ENCODE results near the gene ADGRA1.

ADGRA1 gene

DNA sequence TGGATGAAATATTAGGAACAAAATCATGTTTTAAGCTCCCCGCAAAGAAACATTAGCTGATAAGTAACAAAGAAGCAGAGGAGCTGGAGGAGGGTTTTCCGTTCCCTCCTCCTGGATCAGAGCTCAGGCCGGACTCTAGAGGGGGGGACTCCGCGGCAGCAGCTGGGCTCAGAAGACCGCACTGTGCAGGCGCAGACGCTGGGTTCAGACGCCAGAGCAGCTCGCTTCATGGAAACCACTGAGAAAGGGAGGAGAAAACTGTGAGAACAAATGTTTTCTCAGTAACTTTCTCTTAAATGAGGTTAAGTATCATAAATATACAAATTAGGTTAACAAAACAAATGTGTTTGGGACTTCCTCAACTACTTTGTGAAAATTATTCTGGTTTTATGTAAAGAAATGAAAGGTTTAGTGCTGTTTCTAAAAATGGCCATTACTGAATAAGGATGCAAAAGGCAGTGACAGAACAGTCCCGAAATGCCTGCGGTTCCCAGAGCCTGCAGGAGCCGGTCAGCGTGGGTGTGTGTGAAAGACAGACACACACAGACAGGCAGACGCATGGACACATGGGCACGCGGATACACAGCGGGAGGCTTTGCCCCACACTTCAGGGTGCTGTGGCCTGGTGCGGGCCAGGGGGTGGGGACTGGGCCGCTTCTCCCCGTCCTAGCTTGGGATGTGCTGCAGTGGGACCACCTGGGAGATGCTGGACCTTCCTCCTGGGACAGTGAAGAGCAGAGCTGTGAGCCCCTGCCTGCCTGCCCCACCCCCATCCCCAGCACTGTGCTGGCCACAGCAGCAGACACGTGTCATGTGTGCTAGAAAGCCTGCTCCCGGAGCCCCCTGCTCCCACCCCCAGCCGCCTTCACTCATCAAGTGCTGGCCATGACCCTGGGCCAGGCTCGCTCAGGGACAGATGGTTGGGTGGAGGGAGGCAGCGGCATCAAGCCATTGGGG is 20.3 kb upstream of the ADGRA1 start:
- no peak overlapping the region for H3K4me3 ChIP-seq (ENCODE audit: low read depth, low read length)
- TF ChIP-seq, protein P1, sequence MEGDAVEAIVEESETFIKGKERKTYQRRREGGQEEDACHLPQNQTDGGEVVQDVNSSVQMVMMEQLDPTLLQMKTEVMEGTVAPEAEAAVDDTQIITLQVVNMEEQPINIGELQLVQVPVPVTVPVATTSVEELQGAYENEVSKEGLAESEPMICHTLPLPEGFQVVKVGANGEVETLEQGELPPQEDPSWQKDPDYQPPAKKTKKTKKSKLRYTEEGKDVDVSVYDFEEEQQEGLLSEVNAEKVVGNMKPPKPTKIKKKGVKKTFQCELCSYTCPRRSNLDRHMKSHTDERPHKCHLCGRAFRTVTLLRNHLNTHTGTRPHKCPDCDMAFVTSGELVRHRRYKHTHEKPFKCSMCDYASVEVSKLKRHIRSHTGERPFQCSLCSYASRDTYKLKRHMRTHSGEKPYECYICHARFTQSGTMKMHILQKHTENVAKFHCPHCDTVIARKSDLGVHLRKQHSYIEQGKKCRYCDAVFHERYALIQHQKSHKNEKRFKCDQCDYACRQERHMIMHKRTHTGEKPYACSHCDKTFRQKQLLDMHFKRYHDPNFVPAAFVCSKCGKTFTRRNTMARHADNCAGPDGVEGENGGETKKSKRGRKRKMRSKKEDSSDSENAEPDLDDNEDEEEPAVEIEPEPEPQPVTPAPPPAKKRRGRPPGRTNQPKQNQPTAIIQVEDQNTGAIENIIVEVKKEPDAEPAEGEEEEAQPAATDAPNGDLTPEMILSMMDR (IDR thresholded peaks at IDR 0.05; ENCODE audit: low read depth, low read length, missing control alignments): no peak
- in situ Hi-C loops (cut with HindIII; ENCODE audit: low sequenced_read_pairs): no loop called here
- no peak for DNase-seq (ENCODE audit: low read depth)

DNA sequence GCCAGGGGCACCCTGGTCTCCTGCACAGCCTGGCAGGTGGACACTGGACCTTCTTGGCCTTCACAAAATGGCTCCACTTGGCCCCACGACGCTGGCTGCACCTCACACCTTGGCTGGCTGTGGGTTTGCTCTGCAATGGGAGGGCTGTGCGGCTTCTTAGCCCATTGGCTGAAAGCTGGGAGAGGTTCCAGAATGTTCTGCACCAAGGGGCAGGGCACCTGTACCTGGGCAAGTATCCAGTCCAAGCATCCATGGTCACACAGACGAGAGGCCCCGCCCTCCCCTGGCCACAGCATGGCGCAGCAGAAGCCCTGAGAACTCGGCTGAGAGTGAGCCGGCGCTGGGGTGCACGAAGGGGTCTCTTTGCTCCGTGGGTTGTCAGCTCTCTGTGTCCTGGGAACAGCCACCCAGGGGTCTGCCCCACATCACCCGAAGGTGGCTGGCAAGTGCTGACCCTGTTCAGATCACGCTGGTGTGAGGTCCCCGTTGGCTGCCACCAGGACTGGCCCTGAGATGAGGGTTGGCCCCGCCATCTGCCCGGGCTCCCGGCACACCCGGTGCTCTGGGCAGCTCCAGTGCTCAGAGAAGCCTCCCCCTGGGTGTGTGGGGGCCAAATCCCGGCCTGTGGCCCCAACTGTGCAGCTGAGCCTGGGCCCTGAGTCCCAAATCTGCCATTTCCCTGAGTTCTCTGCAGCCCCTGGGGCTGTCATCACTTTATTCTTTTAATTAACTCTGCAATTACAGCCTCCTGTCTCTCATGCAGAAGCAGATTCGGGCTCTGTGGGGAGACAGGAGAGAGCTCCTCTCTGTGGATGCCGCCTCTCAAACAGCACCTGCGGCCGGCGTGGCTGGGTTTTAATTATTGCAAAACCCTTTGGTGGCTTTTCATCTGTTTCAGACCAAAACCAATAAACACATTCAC is 19.4 kb upstream of the ADGRA1 start:
- in situ Hi-C loops (cut with HindIII; ENCODE audit: low sequenced_read_pairs): no loop called here
- TF ChIP-seq, protein P1 (IDR thresholded peaks at IDR 0.05; ENCODE audit: low read depth, low read length, missing control alignments): no peak
- no peak overlapping the region for H3K4me3 ChIP-seq (ENCODE audit: low read depth, low read length)
- DNase-seq (ENCODE audit: low read depth): no peak

DNA sequence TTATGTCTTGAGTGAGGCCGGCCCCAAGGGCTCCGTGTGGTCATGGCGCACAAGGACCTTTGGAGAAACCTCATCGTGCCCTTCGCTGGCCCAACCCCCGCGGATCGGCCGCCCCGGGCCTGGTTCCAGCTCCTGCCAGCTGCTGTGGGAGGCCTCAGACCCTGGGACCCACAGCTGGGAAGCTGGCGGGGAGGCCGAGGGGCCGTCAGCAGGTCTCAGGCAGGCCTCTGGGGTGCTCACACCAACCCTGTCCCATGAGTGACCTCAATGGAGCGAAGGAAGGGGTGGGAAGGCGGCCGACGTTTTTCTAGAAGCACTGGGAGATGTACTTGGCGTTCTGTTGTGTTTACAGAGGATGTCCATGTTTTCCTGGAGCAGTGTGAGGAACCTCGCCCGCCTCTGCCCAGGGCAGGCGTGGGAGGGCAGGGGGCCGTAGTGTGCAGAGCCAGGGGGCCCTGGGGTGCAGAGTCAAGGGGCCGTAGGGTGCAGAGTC is 18.6 kb upstream of the ADGRA1 start:
- in situ Hi-C loops (cut with HindIII; ENCODE audit: low sequenced_read_pairs): no loop called here
- no peak for DNase-seq (ENCODE audit: low read depth)

DNA sequence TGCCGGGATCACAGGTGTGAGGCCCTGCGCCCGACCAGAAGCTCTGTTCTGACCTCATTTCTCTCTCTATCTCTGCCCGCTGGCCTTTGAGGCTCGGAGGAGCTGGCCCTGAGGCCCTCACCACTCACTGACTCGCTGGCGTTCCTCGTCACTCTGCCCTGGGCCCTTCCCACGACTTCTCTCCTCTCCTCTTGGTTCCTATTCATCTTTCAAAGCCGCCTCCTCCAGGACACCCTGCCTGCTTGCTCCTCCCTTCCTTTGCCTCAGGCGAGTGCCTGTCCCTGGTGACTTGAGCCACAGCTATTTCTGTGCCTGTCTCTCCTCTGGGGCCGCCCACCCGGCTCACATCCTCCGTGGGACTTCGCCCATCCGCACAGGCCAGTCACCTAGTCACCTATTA is 17.3 kb upstream of the ADGRA1 start:
- DNase-seq (ENCODE audit: low read depth): no peak
- H3K4me3 ChIP-seq (ENCODE audit: low read depth, low read length): no peak overlapping the region
- TF ChIP-seq, protein P1 (IDR thresholded peaks at IDR 0.05; ENCODE audit: low read depth, low read length, missing control alignments): no peak
- in situ Hi-C loops (cut with HindIII; ENCODE audit: low sequenced_read_pairs): no loop called here

More for the DNA sequence above, 18.6 kb upstream of the ADGRA1 start:
- TF ChIP-seq, protein P1 (IDR thresholded peaks at IDR 0.05; ENCODE audit: low read depth, low read length, missing control alignments): no peak
- no peak overlapping the region for H3K4me3 ChIP-seq (ENCODE audit: low read depth, low read length)

DNA sequence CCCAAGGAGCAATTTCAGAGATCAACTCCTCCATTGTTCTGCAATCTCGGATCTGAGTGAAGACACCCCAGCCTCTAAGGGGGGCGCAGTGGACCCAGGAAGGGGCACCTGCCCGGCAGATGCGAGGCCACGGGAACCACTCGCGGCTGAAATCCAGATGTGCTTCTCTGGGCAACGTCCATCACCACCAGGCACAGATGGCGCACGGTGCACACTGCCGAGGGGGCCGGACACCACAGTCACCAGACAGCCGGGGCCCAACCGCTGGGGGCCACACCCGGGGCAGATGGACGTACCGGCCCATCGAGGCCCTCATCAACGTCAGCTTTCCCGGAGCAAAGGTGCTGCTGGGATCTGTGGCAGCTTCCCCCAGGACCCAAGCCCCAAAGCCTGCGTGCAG is 16.9 kb upstream of the ADGRA1 start:
- H3K4me3 ChIP-seq (ENCODE audit: low read depth, low read length): no peak overlapping the region
- in situ Hi-C loops (cut with HindIII; ENCODE audit: low sequenced_read_pairs): no loop called here
- no peak for DNase-seq (ENCODE audit: low read depth)
- TF ChIP-seq, protein P1 (IDR thresholded peaks at IDR 0.05; ENCODE audit: low read depth, low read length, missing control alignments): no peak

DNA sequence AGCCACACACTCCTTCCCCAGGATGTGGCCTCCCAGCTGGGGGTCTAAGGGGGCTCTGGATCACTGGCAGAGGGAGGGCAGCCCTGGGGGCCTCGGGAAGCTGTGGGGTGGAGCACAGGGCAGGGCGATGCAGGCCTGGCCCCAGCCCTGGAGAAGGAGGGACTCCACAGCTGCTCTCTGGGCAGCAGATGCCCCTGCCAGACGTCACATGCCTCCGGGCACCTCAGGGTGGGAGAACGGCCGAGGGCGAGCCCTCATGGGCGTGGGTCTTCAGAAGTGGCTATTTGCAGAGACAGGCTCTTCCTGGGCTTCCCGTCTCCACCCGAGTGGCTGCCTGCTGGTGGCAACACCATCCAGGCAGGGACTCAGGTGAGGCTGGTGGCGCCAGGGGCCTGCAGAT is 16.0 kb upstream of the ADGRA1 start:
- in situ Hi-C loops (cut with HindIII; ENCODE audit: low sequenced_read_pairs): no loop called here
- TF ChIP-seq, protein P1 (IDR thresholded peaks at IDR 0.05; ENCODE audit: low read depth, low read length, missing control alignments): no peak
- DNase-seq (ENCODE audit: low read depth): no peak
- no peak overlapping the region for H3K4me3 ChIP-seq (ENCODE audit: low read depth, low read length)
